ENCODE data around the gene SUPT6H. TPM values are rescaled to one million over a fixed set of nuclear protein-coding genes. Genes with fewer than 3 reads are reported as not detected.

Gene SUPT6H
- total RNA-seq, 1 donor from 2014 or later, result 91.2 TPM

DNA sequence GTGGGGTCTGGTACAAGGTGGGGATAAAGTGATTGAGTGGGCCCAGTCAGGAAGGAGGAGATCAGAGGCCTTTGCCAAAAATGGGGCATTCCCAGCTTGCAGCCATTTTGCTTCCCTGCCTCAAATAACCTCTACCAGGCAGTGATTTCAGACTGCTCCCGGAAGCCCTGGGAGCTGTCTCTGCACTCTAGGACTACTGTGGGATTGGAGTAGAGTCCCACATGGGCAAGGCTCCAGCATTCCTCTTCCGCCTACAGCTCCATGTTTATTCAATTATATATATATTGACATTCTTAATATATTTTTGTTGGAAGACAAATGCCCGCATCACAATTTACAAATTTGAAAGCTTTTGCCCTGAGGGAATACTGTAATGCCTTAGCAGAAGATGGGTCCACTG, 13.5 kb downstream of the SUPT6H start:
- no peaks in the 10 kb centered on the region for H3K4me1 Mint-ChIP-seq (ENCODE audit: unreplicated experiment)
- H3K36me3 Mint-ChIP-seq (ENCODE audit: unreplicated experiment), result peaks cover 64% of the 10 kb centered on the region
- no peaks in the 10 kb centered on the region for H3K9me3 Mint-ChIP-seq (ENCODE audit: unreplicated experiment)
- DNase-seq (ENCODE audit: extremely low spot score, unreplicated experiment), result no peak
- TF ChIP-seq, protein P1, sequence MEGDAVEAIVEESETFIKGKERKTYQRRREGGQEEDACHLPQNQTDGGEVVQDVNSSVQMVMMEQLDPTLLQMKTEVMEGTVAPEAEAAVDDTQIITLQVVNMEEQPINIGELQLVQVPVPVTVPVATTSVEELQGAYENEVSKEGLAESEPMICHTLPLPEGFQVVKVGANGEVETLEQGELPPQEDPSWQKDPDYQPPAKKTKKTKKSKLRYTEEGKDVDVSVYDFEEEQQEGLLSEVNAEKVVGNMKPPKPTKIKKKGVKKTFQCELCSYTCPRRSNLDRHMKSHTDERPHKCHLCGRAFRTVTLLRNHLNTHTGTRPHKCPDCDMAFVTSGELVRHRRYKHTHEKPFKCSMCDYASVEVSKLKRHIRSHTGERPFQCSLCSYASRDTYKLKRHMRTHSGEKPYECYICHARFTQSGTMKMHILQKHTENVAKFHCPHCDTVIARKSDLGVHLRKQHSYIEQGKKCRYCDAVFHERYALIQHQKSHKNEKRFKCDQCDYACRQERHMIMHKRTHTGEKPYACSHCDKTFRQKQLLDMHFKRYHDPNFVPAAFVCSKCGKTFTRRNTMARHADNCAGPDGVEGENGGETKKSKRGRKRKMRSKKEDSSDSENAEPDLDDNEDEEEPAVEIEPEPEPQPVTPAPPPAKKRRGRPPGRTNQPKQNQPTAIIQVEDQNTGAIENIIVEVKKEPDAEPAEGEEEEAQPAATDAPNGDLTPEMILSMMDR (IDR thresholded peaks at IDR 0.05), result no peak
- no peak overlapping the region for H3K4me3 Mint-ChIP-seq (ENCODE audit: unreplicated experiment)
- H3K27me3 Mint-ChIP-seq (ENCODE audit: unreplicated experiment), result no peaks in the 10 kb centered on the region
- no peak overlapping the region for H3K27ac Mint-ChIP-seq (ENCODE audit: unreplicated experiment)

DNA sequence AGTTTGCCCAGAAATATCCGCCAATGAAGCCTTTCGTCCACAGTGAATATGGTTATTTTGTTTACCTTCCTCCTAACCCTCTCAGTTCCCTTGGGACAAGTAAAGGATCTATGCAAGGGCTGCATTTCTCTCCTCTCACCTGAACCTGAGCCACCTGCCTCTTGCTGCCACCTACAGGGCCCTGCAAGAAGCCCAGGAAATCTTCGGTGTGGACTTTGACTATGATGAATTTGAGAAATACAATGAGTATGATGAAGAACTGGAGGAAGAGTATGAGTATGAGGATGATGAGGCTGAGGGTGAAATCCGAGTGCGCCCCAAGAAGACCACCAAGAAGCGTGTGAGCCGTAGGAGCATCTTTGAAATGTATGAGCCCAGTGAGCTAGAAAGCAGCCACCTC, 14.0 kb downstream of the SUPT6H start:
- H3K36me3 Mint-ChIP-seq (ENCODE audit: unreplicated experiment), result peaks cover 61% of the 10 kb centered on the region
- TF ChIP-seq, protein P1 (IDR thresholded peaks at IDR 0.05), result peak; percentile 15
- no peak overlapping the region for H3K27ac Mint-ChIP-seq (ENCODE audit: unreplicated experiment)
- no peaks in the 10 kb centered on the region for H3K4me1 Mint-ChIP-seq (ENCODE audit: unreplicated experiment)
- no peak overlapping the region for H3K4me3 Mint-ChIP-seq (ENCODE audit: unreplicated experiment)
- no peaks in the 10 kb centered on the region for H3K9me3 Mint-ChIP-seq (ENCODE audit: unreplicated experiment)
- no peaks in the 10 kb centered on the region for H3K27me3 Mint-ChIP-seq (ENCODE audit: unreplicated experiment)
- DNase-seq (ENCODE audit: extremely low spot score, unreplicated experiment), result no peak

DNA sequence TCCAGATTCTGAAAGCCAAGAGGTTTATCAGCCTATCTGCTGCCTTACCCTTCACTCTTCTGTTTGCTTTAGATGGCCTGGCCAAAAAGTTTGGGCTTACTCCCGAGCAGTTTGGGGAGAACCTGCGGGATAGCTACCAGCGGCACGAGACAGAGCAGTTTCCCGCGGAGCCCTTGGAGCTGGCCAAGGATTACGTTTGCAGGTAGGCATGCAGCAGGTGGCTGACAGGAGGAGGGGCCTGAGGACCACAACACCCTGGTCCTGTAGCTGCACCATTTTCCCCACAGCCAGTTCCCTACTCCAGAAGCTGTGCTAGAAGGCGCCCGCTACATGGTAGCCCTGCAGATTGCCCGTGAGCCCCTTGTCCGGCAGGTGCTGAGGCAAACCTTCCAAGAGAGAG, 20.6 kb downstream of the SUPT6H start:
- no peak overlapping the region for H3K4me3 Mint-ChIP-seq (ENCODE audit: unreplicated experiment)
- no peak overlapping the region for H3K27ac Mint-ChIP-seq (ENCODE audit: unreplicated experiment)
- no peak for DNase-seq (ENCODE audit: extremely low spot score, unreplicated experiment)
- TF ChIP-seq, protein P1 (IDR thresholded peaks at IDR 0.05), result no peak
- H3K36me3 Mint-ChIP-seq (ENCODE audit: unreplicated experiment), result peaks cover 54% of the 10 kb centered on the region
- H3K9me3 Mint-ChIP-seq (ENCODE audit: unreplicated experiment), result no peaks in the 10 kb centered on the region
- no peaks in the 10 kb centered on the region for H3K27me3 Mint-ChIP-seq (ENCODE audit: unreplicated experiment)
- no peaks in the 10 kb centered on the region for H3K4me1 Mint-ChIP-seq (ENCODE audit: unreplicated experiment)

DNA sequence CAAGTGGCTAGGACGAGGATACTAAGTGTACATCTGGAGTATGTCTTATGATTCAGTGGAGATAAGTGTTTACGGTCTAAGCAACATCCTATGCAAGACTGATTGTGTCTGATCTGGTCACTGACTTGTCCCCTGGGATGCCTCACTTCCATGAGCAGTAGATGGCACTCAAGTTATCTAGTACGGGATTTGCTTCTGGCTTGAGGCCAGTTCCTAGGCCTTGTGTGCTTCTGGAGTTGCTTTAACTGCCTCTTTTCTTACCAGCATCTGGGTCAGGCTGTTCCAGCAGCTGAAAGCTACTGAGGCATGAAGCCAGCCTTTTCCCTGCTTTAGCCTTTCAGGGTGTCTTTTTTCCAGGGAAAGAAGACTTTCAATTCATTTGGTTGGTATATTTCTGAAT, 23.0 kb downstream of the SUPT6H start:
- no peak for DNase-seq (ENCODE audit: extremely low spot score, unreplicated experiment)
- Mint-ChIP-seq H3K9me3 (ENCODE audit: unreplicated experiment) (no peaks in the 10 kb centered on the region), H3K4me3 (ENCODE audit: unreplicated experiment) (no peak overlapping the region), H3K36me3 (ENCODE audit: unreplicated experiment) (peaks cover 65% of the 10 kb centered on the region), H3K27ac (ENCODE audit: unreplicated experiment) (no peak overlapping the region), H3K4me1 (ENCODE audit: unreplicated experiment) (no peaks in the 10 kb centered on the region), H3K27me3 (ENCODE audit: unreplicated experiment) (no peaks in the 10 kb centered on the region)
- TF ChIP-seq, protein P1 (IDR thresholded peaks at IDR 0.05), result no peak

DNA sequence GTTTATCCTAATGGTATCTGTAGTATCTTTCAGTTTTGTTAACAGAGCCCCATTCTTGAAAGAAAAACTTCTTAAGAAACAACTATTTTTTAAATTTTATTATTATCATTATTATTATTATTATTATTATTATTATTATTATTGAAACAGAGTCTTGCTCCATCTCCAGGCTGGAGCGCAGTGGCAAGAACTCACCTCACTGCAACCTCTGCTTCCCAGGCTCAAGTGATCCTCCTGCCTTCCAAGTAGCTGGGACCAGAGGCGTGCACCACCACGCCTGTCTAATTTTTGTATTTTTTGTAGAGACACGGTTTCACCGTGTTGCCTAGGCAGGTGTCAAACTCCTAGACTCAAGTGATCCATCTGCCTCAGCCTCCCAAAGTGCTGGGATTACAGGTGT, 23.4 kb downstream of the SUPT6H start:
- DNase-seq (ENCODE audit: extremely low spot score, unreplicated experiment), result no peak
- H3K4me1 Mint-ChIP-seq (ENCODE audit: unreplicated experiment), result no peaks in the 10 kb centered on the region
- peaks cover 67% of the 10 kb centered on the region for H3K36me3 Mint-ChIP-seq (ENCODE audit: unreplicated experiment)
- no peak overlapping the region for H3K27ac Mint-ChIP-seq (ENCODE audit: unreplicated experiment)
- no peak overlapping the region for H3K4me3 Mint-ChIP-seq (ENCODE audit: unreplicated experiment)
- H3K9me3 Mint-ChIP-seq (ENCODE audit: unreplicated experiment), result no peaks in the 10 kb centered on the region
- no peaks in the 10 kb centered on the region for H3K27me3 Mint-ChIP-seq (ENCODE audit: unreplicated experiment)
- TF ChIP-seq, protein P1 (IDR thresholded peaks at IDR 0.05), result no peak
